Suprapubic skin (tissue), 4 donors: ENCODE data around the gene CERS3.

Experiments
- EP300 ChIP-seq: sonication (generic); formaldehyde crosslinking; IDR thresholded peaks from one replicate; pipeline ENCODE4 v1.6.1; 2017; ENCODE audit warnings: antibody characterized with exemption
- POLR2AphosphoS5 ChIP-seq, 3 donors: sonication (generic); formaldehyde crosslinking; IDR thresholded peaks; one replicate each; pipeline ENCODE4 v1.6.1; 2017; ENCODE audit warnings: antibody characterized with exemption in 3 of 3
- TF ChIP-seq, protein P1 (sequence below), 2 donors: fragments of 200-600 bp in 1 of 2; fragments of 450-650 bp in 1 of 2; sonication (generic) in 1 of 2; IDR thresholded peaks; one replicate each; pipeline ENCODE4 v1.5.1; 2016 to 2019; ENCODE audit warnings: antibody characterized with exemption in 2 of 2, mild to moderate bottlenecking in 1 of 2, moderate library complexity in 1 of 2

DNA sequence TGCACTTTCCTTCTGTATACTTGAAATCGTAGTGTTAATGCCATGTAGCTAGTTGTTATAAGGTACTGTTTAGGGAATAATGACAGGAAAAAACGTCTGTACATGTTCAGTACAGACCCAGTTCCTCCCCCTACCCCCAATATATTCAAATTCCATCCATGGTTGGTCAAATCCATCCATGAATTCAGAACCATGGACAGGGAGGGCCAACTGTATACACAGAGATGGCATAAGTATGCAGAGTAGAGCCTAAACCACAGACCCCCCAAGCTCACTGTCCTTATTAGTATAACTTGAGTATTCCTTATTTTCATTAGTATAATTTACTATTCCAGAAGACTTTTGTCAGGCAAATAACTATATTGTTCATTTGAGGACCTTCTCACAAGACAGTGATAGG lies 135.7 kb downstream of the CERS3 start:
- no peak for TF ChIP-seq POLR2AphosphoS5 (IDR thresholded peaks at IDR 0.05)
- TF ChIP-seq, protein P1, sequence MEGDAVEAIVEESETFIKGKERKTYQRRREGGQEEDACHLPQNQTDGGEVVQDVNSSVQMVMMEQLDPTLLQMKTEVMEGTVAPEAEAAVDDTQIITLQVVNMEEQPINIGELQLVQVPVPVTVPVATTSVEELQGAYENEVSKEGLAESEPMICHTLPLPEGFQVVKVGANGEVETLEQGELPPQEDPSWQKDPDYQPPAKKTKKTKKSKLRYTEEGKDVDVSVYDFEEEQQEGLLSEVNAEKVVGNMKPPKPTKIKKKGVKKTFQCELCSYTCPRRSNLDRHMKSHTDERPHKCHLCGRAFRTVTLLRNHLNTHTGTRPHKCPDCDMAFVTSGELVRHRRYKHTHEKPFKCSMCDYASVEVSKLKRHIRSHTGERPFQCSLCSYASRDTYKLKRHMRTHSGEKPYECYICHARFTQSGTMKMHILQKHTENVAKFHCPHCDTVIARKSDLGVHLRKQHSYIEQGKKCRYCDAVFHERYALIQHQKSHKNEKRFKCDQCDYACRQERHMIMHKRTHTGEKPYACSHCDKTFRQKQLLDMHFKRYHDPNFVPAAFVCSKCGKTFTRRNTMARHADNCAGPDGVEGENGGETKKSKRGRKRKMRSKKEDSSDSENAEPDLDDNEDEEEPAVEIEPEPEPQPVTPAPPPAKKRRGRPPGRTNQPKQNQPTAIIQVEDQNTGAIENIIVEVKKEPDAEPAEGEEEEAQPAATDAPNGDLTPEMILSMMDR (IDR thresholded peaks at IDR 0.05): no peak
- no peak for TF ChIP-seq EP300
